Stimulated activated CD4-positive, alpha-beta T cell treated with anti-CD3 and anti-CD28 coated beads, TNF-alpha, amount 100 ng/mL, for 1 hour (primary cell): ENCODE results near the gene HNRNPH3.
"Not testable (repeated sequence)": the region's sequence is repeated elsewhere in the genome, so short reads cannot be mapped to it uniquely, and the experiment has no call there.

Experiments
- DNase-seq, 3 donors: peaks; one replicate each; pipeline ENCODE4 v3.0.0-alpha.2; 2020; ENCODE audit warnings: low read depth in 3 of 3, low spot score in 1 of 3

Gene HNRNPH3

GRCh38 chr10:68331455-68332258, at the start of gene HNRNPH3:
Gene HNRNPH3 (plus strand): TSS chr10:68332064. CDS start chr10:68337222, 5,158 bp downstream.
- peak; percentile 95 to 99 (median 97) for DNase-seq

- DNase-seq: no peak
Measured at GRCh38 chr10:68284062-68285001, 47.5 kb upstream of the HNRNPH3 start.

- DNase-seq: no peak
Measured at GRCh38 chr10:68288717-68289116, 43.1 kb upstream of the HNRNPH3 start.

GRCh38 chr10:68290736-68291135, 41.1 kb upstream of the HNRNPH3 start:
- no peak for DNase-seq

- no peak for DNase-seq
Measured at GRCh38 chr10:68296843-68297663, 34.8 kb upstream of the HNRNPH3 start.

- no peak for DNase-seq
Measured at GRCh38 chr10:68301301-68301700, 30.6 kb upstream of the HNRNPH3 start.

- DNase-seq: no peak
Measured at GRCh38 chr10:68301790-68302502, 29.9 kb upstream of the HNRNPH3 start.

GRCh38 chr10:68302503-68302823, 29.4 kb upstream of the HNRNPH3 start:
- DNase-seq: no peak

- DNase-seq: no peak
Measured at GRCh38 chr10:68302871-68303270, 29.0 kb upstream of the HNRNPH3 start.

- DNase-seq: no peak
Measured at GRCh38 chr10:68303849-68304412, 27.9 kb upstream of the HNRNPH3 start.

- DNase-seq: no peak
Measured at GRCh38 chr10:68305854-68306253, 26.0 kb upstream of the HNRNPH3 start.

GRCh38 chr10:68310531-68310930, 21.3 kb upstream of the HNRNPH3 start:
- DNase-seq: no peak

GRCh38 chr10:68314930-68315329, 16.9 kb upstream of the HNRNPH3 start:
- not testable (repeated sequence) for DNase-seq

GRCh38 chr10:68315582-68315981, 16.3 kb upstream of the HNRNPH3 start:
- no peak for DNase-seq

GRCh38 chr10:68318331-68319059, 13.4 kb upstream of the HNRNPH3 start:
- DNase-seq: no peak

GRCh38 chr10:68324396-68324795, 7.5 kb upstream of the HNRNPH3 start:
- not testable (repeated sequence) for DNase-seq

- no peak for DNase-seq
Measured at GRCh38 chr10:68327889-68328786, 3.7 kb upstream of the HNRNPH3 start.

GRCh38 chr10:68329506-68329861, 2.4 kb upstream of the HNRNPH3 start:
- DNase-seq: no peak
